ENCODE data around the gene ENO4.

DNA sequence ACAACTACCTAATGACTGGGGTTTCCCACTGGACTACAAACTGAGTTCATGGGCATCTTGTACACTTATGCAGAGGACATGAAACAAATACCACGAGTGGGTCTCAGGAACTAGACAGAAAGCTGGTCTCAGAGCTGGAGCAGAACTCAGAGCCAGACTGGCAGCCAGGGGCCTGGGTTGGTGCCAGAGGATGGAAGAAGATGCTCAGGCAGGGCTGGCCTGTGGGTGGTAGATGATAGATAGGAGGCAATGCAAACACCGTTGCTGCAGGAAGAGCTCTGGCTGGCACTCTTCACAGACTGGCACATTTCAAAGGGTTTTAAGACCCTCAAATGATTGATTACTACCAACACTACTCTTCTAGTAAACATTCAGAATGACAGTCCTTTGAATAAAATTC, 28.8 kb downstream of the ENO4 start:
- TF ChIP-seq, protein P1, sequence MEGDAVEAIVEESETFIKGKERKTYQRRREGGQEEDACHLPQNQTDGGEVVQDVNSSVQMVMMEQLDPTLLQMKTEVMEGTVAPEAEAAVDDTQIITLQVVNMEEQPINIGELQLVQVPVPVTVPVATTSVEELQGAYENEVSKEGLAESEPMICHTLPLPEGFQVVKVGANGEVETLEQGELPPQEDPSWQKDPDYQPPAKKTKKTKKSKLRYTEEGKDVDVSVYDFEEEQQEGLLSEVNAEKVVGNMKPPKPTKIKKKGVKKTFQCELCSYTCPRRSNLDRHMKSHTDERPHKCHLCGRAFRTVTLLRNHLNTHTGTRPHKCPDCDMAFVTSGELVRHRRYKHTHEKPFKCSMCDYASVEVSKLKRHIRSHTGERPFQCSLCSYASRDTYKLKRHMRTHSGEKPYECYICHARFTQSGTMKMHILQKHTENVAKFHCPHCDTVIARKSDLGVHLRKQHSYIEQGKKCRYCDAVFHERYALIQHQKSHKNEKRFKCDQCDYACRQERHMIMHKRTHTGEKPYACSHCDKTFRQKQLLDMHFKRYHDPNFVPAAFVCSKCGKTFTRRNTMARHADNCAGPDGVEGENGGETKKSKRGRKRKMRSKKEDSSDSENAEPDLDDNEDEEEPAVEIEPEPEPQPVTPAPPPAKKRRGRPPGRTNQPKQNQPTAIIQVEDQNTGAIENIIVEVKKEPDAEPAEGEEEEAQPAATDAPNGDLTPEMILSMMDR (IDR thresholded peaks at IDR 0.05; ENCODE audit: insufficient read depth, low read depth, low read length) = no peak
- no peak for TF ChIP-seq EZH2 (IDR thresholded peaks at IDR 0.05; ENCODE audit: insufficient read depth, low read length)
